ENCODE results near the gene SLC5A2.
"Not testable (repeated sequence)": the region's sequence is repeated elsewhere in the genome, so short reads cannot be mapped to it uniquely, and the experiment has no call there.

Gene SLC5A2

DNA sequence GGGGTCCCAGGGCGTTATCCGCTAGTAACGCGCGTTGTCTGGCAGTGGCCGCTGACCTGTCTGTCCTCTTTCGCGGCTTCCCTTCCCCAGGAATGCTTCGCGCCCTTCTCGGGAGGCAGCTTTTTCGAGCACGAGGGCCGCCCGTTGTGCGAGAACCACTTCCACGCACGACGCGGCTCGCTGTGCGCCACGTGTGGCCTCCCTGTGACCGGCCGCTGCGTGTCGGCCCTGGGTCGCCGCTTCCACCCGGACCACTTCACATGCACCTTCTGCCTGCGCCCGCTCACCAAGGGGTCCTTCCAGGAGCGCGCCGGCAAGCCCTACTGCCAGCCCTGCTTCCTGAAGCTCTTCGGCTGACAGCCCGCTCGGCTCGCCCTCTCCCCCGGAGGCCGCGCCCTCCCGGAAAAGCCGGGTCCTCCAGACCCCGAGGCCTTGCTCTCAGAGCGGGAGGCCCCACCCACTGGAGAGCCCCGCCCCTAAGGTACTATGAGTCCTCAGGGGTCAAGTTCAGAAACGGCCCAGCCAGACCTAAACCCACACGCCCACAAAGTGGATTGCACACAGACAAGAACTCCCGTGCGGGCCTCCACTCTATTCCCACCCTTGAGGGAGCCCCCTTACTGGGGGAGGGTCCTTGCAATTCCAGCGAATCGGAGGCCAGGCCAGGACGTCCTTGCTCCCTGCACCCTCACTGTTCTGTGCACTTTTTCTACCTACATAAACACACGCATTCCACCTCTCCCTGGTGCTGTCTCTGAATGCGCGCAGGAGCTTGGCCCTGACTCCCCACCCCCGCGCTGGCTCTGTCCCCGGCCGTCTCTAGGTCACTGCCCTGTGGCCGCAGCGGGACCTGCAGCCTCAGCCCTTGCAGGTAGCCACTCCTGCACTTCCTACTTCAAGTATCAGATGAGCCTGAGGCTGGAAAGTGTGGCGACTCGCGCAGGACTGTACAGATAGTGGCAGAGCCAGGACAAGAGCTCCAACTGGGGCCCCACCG is 5.4 kb upstream of the SLC5A2 start:
- no peak for DNase-seq

DNA sequence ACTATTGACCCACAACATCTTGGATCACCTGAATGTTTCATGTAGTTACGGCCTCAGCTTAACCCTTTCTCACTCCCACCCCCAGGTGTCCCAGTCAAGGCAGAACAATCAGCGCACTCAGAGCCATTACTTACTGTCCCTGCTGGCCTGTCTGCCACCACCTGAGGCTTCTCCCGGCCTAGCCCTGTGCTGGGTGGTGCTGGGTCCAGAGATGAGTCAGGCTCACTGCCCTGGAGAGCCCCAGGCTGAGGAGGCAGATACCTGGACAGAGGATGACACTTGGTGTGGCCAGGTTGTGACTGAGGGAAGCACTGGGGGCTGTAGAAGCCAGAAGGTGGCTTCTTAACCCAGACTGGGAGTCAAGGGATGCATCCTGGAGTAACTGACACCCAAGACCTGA is 4.0 kb upstream of the SLC5A2 start:
- DNase-seq: no peak

DNA sequence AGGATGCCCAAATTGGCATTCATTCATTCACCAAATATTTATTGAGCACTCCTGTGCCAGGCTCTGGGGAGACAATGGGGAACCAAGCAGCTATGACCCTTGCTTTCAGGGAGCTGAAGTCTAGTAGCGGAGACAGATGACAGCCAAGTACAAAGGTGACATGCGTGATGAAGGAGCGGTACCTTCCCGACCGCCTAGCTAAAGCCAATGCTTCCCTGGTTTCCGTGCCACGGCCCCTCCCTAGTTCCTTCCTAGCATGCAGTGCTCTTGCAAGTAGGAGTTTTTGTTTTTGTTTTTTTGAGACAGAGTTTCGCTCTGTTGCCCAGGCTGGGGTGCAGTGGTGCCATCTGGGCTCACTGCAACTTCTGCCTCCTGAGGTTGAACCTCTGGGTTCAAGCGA is 3.2 kb upstream of the SLC5A2 start:
- no peak for DNase-seq

GRCh38 chr16:31480851-31481536 is 1.9 kb upstream of the SLC5A2 start:
- no peak for DNase-seq

GRCh38 chr16:31484048-31484447 is 1.1 kb downstream of the SLC5A2 start:
- not testable (repeated sequence) for DNase-seq

DNA sequence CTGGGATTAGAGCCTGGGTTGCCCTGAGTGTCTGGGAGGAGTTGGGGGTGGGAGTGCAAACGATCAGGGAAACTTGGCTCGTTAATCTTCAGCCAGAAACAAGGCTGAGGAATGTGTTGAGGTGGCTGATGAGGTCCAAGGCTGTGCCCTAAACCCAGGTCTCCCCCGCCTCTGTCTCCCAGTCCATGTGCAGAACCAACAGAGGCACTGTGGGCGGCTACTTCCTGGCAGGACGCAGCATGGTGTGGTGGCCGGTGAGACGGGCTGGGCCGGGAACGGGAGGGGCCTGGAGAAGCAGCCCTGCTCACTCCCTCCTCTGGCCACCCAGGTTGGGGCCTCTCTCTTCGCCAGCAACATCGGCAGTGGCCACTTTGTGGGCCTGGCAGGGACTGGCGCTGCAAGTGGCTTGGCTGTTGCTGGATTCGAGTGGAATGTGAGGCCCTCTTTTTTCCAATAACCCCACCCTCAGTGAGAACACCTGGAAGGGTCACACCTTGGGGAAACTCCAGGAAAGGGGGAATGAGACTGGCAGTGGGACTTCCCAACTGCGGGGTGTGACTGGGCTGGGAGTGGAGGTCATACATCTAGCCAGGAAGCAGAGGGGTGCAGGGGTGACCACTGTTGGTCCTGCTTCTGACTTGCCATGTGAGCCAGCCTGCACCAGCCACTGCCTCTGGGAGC is 1.7 kb downstream of the SLC5A2 start:
- no peak for DNase-seq

- no peak for DNase-seq
Measured at GRCh38 chr16:31485571-31485970, 2.6 kb downstream of the SLC5A2 start.

GRCh38 chr16:31486045-31486444 is 3.1 kb downstream of the SLC5A2 start:
- no peak for DNase-seq

- DNase-seq: no peak
Measured at GRCh38 chr16:31487071-31487719, 4.3 kb downstream of the SLC5A2 start.

- DNase-seq: no peak
Measured at GRCh38 chr16:31487720-31488467, 5.0 kb downstream of the SLC5A2 start.

GRCh38 chr16:31488468-31489297 is 5.8 kb downstream of the SLC5A2 start:
- DNase-seq: no peak

GRCh38 chr16:31489298-31489564 is 6.3 kb downstream of the SLC5A2 start:
- no peak for DNase-seq

DNA sequence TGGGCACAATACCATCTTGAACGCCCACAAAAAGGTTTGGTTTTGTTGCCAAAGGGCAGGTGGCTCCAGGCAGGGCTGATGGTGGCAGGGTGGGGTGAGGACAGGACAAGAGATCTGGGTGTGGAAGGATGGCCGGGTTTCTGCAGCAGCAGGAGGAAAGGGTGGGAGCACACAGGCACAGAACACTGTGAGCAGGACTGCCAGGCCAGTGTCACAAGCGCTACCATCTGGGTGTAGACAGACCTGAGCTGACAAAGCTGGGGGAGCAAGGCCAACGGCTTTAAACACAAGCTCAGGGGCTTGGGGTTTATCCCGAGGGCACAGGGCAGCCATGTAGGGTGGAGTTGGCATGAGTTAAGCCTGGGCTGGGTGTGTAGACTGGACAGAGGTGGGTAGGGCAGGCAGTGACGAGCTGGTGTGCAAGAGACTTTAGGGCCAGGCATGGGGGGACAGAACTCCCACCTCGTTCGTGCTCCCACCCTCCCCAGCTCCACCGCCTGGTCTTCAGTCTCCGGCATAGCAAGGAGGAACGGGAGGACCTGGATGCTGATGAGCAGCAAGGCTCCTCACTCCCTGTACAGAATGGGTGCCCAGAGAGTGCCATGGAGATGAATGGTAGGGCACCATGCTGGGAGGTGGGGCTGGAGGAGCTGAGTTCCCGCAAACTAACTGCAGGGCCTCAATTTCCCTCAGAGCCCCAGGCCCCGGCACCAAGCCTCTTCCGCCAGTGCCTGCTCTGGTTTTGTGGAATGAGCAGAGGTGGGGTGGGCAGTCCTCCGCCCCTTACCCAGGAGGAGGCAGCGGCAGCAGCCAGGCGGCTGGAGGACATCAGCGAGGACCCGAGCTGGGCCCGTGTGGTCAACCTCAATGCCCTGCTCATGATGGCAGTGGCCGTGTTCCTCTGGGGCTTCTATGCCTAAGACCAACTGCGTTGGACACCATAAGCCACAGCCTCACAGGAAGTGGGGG is 7.0 kb downstream of the SLC5A2 start:
- DNase-seq: no peak

- DNase-seq: no peak
Measured at GRCh38 chr16:31491778-31492418, 9.0 kb downstream of the SLC5A2 start.

DNA sequence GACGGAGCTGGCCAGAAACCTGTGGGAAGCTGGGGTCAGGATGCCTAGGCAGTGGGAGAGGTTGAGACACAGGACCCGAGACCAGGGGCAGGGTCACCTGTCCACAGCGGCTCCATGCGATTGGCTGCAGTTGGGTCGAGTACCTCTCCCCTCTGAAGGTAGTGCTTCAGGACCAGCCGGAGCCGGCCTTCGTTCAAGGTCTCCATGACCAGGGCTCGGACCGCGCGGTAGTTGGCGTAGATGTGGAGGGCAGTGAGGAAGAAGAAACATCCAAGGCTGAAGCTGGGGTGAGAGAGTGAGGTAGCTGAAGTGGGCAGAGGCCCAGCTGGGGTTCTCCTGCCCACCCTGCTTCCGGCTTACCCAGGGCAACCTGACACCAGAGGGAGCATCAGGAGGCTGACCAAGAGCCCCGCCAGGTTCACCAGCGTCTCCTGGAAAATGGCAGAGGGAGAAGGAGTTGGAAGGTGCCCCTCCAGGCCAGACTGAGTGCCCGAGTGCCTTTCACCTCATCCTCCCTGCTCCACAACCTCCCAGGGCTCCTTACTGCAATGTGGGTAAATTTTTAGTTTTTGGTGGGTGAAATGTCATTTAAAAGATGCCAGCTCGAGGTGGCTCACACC is 10.7 kb downstream of the SLC5A2 start:
- no peak for DNase-seq

DNA sequence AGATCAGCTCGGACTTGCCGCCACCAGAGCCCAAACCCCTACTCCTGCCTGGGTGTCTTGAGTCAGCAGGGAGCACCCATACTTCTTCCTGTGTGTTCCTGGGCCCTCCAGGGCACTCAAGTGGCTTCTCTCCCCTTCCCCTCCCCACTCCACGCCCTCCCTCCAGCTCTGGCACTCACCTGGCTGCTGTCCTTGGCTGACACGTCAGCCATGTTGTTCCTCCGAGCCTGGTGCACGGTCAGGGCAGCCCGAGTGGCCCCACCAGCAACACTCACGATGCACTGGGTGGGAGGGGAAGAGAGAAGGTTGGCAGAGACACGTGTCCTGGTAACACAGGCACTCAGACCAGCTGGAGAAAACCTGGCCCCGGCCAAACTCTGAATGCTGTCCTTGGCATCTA is 13.7 kb downstream of the SLC5A2 start:
- no peak for DNase-seq

- DNase-seq: no peak
Measured at GRCh38 chr16:31498493-31498892, 15.6 kb downstream of the SLC5A2 start.

DNA sequence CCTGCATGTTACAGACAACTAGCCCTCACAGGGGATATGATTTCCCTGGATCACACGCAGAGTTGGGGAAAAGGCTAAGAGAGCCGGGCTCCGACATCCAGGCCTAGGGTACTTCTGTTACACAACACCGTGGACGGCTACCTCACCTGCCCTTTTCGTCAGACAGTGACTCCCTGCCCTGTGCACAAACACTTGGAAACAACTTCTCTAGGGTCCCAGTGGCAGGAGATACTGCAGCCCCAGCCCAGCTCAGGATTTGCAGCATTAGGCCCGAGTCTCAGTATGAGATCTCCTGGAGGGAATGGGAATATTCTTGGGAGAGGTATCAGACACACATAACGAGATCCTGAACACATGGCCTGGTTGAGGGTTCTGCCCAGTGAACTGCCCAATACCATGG is 17.0 kb downstream of the SLC5A2 start:
- DNase-seq: no peak

GRCh38 chr16:31501226-31501965 is 18.5 kb downstream of the SLC5A2 start:
- DNase-seq: no peak

Measured in NCI-H446 treated with DMSO at 0.1 percent for 48 hours (cell line).